ENCODE data around the gene LOC128125822.
A peak's percentile ranks its signal among the peaks of the same experiment; 100 is the strongest.

Gene LOC128125822

GRCh38 chr6:63537201-63537958 is 34.9 kb upstream of the LOC128125822 start (continued):
- no peak for TF ChIP-seq E4F1 (IDR thresholded peaks at IDR 0.05; ENCODE audit: borderline replicate concordance, partially characterized antibody)
- TF ChIP-seq PAX5 (IDR thresholded peaks at IDR 0.05; ENCODE audit: borderline replicate concordance, low read depth, low read length), result peak; percentile 18; the same call in 1 of the 2 replicates
- TF ChIP-seq BCL11A (IDR thresholded peaks at IDR 0.05; ENCODE audit: low read depth, low read length), result 0 out of 2 replicates have a peak, but pooled peaks have one; percentile 23
- no peak for TF ChIP-seq POU2F2 (IDR thresholded peaks at IDR 0.05; ENCODE audit: borderline replicate concordance, low read depth, low read length)
- peak; percentile 78 for TF ChIP-seq ZBTB33 (IDR thresholded peaks at IDR 0.05)

DNA sequence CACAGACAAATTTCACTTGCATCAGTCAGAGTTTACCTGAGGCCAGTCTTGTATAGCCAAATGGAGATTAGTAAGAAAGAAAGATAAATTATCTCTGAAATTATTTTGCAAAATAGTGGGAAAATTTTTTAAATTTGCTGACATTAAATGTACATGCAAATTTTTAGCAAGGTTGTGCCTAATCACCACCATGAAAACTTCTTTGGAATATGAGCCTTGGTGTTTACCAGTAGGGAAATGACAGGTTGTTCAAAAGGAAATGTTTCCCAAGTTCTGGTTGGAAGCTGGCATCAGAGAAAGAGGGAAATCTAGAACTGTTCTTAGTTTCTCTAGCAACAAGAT is 34.4 kb upstream of the LOC128125822 start:
- Histone ChIP-seq H4K20me1 (ENCODE audit: control insufficient read depth, insufficient read depth) (no peaks in the 10 kb centered on the region), H3K4me3 (no peak overlapping the region), H3K4me1 (ENCODE audit: control insufficient read depth, insufficient read depth, low read length) (peaks cover 9% of the 10 kb centered on the region), H2AFZ (ENCODE audit: control insufficient read depth, low read depth, low read length) (no peak overlapping the region), H3K27me3 (replicated peaks in 1 of 2; ENCODE audit: control insufficient read depth in 2 of 2, insufficient read depth in 2 of 2, low read length in 1 of 2) (no peaks in the 10 kb centered on the region), H3K79me2 (ENCODE audit: control insufficient read depth, insufficient read depth, low read length) (no peaks in the 10 kb centered on the region), H3K4me2 (ENCODE audit: control insufficient read depth, insufficient read depth) (no peak overlapping the region), H3K36me3 (ENCODE audit: control insufficient read depth in 2 of 2, insufficient read depth in 2 of 2, low read length in 1 of 2) (no peaks in the 10 kb centered on the region), H3K27ac (ENCODE audit: control insufficient read depth, insufficient read depth) (no peak overlapping the region), H3K9me3 (replicated peaks; ENCODE audit: control insufficient read depth, insufficient read depth, low read length) (no peaks in the 10 kb centered on the region), H3K9ac (ENCODE audit: control insufficient read depth, insufficient read depth, low read length) (no peak overlapping the region)
- ATAC-seq, result no peak
- in situ Hi-C loops (cut with MboI), result no loop called here
- FAIRE-seq, result no peak
- BruUV-seq (replicated peaks), result no TSS peak
- ChIA-PET CTCF (interaction anchor here (0.6 to 2.0 kb wide), 5 partner anchors 12 to 185 kb away, joined by 3 to 8 read pairs (median 4); no protein-coding TSS in a partner anchor), SMC1A (ENCODE audit: uncharacterized antibody, unreplicated experiment) (interaction anchor here (0.6 to 3.6 kb wide), 11 partner anchors 10 to 185 kb away, joined by 3 to 20 read pairs (median 5); no protein-coding TSS in a partner anchor), RAD21 (ENCODE audit: unreplicated experiment) (interaction anchor here (0.6 to 1.7 kb wide), 6 partner anchors 15 to 265 kb away, joined by 3 to 9 read pairs (median 3); no protein-coding TSS in a partner anchor), POLR2A (interaction anchor here (0.6 kb wide), 2 partner anchors 10 to 135 kb away, joined by 3 to 6 read pairs; no protein-coding TSS in a partner anchor)
- intact Hi-C loops (cut with micrococcal nuclease; ENCODE audit: unreplicated experiment), result no loop called here
- TF ChIP-seq NR2C1 (IDR thresholded peaks at IDR 0.05) (no peak), IKZF1 (conservative IDR thresholded peaks at IDR 0.05) (0 out of 2 replicates have a peak, but pooled peaks have one; percentile 12), ATF7 (IDR thresholded peaks at IDR 0.05; ENCODE audit: low read depth) (no peak), DPF2 (IDR thresholded peaks at IDR 0.05) (peak; percentile 3; the same call in 1 of the 2 replicates), IKZF2 (IDR thresholded peaks at IDR 0.05) (peak in 1 of 2 experiments; percentile 42; a peak in 3 of 4 replicates)
- no peak for DNase-seq (ENCODE audit: low read depth, low spot score)

Data from GM12878 (cell line).